Activated naive CD8-positive, alpha-beta T cell treated with anti-CD3 and anti-CD28 coated beads for 36 hours (primary cell): ENCODE results near the gene SPRR3. TPM values are rescaled to one million over a fixed set of nuclear protein-coding genes. Genes with fewer than 3 reads are reported as not detected.
"Not testable (repeated sequence)": the region's sequence is repeated elsewhere in the genome, so short reads cannot be mapped to it uniquely, and the experiment has no call there.

Source experiments
- DNase-seq: peaks from one replicate; pipeline ENCODE4 v3.0.0; 2021
- H3K27ac Mint-ChIP-seq: one replicate; pipeline ENCODE4 v1.8.0; 2022; ENCODE audit warnings: mild to moderate bottlenecking, moderate library complexity, mixed read lengths
- H3K27me3 Mint-ChIP-seq: one replicate; pipeline ENCODE4 v1.8.0; 2022; ENCODE audit warnings: mild to moderate bottlenecking, mixed read lengths
- H3K36me3 Mint-ChIP-seq: one replicate; pipeline ENCODE4 v1.8.0; 2021; ENCODE audit warnings: mild to moderate bottlenecking, mixed read lengths
- H3K4me1 Mint-ChIP-seq: one replicate; pipeline ENCODE4 v1.8.0; 2021; ENCODE audit warnings: mixed read lengths
- H3K4me3 Mint-ChIP-seq: one replicate; pipeline ENCODE4 v1.8.0; 2022; ENCODE audit warnings: mild to moderate bottlenecking, moderate library complexity, mixed read lengths
- H3K9me3 Mint-ChIP-seq: one replicate; pipeline ENCODE4 v1.8.0; 2022; ENCODE audit warnings: mixed read lengths
- total RNA-seq, 2 experiments: library from RNA; stranded (reverse); gene quantifications; one replicate each; pipeline ENCODE4 v1.2.3, GENCODE V29; 2021

Gene SPRR3
- total RNA-seq, 2 experiments from 2014 or later = not detected

- Mint-ChIP-seq H3K36me3 (no peaks in the 10 kb centered on the region), H3K27me3 (peaks cover 37% of the 10 kb centered on the region), H3K4me1 (no peaks in the 10 kb centered on the region), H3K9me3 (peaks cover 3% of the 10 kb centered on the region), H3K27ac (no peak overlapping the region), H3K4me3 (no peak overlapping the region)
- no peak for DNase-seq
Observed at GRCh38 chr1:153000294-153000693, 1.3 kb upstream of the SPRR3 start.

GRCh38 chr1:153011235-153011758 is 9.7 kb downstream of the SPRR3 start:
- not testable (repeated sequence) for H3K36me3 Mint-ChIP-seq, H3K9me3 Mint-ChIP-seq, H3K4me1 Mint-ChIP-seq, DNase-seq, H3K27ac Mint-ChIP-seq, H3K4me3 Mint-ChIP-seq
- peaks cover 13% of the 10 kb centered on the region for H3K27me3 Mint-ChIP-seq

- not testable (repeated sequence) for H3K27ac Mint-ChIP-seq, H3K9me3 Mint-ChIP-seq, H3K36me3 Mint-ChIP-seq, H3K4me3 Mint-ChIP-seq, DNase-seq, H3K4me1 Mint-ChIP-seq
- peaks cover 26% of the 10 kb centered on the region for H3K27me3 Mint-ChIP-seq
Observed at GRCh38 chr1:153021829-153022228, 20.3 kb downstream of the SPRR3 start.

DNA sequence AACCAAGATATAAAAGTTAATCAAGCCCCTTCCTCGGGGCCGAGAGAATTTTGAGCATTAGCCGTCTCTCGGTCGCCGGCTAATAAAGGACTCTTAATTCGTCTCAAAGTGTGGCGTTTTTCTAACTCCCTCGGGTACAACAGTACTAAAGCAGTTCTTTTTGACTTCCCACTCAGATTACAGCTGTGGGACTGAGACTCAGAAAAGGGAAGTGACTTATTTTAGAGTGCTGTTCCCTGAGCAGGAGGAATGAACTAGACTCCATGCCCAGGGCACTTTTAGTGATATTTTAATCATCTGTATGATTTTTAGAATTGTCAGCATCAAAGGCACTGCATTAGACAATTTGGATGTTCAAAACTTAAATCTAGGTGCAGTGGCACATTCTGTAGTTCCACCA is 20.8 kb downstream of the SPRR3 start:
- H3K36me3 Mint-ChIP-seq, H3K27ac Mint-ChIP-seq, H3K4me1 Mint-ChIP-seq, DNase-seq, H3K4me3 Mint-ChIP-seq, H3K9me3 Mint-ChIP-seq: not testable (repeated sequence)
- peaks cover 25% of the 10 kb centered on the region for H3K27me3 Mint-ChIP-seq

- Mint-ChIP-seq H3K27me3 (peaks cover 23% of the 10 kb centered on the region), H3K27ac (no peak overlapping the region), H3K36me3 (no peaks in the 10 kb centered on the region), H3K4me1 (no peaks in the 10 kb centered on the region), H3K9me3 (no peaks in the 10 kb centered on the region), H3K4me3 (no peak overlapping the region)
- no peak for DNase-seq
Observed at GRCh38 chr1:153023109-153023508, 21.6 kb downstream of the SPRR3 start.

DNA sequence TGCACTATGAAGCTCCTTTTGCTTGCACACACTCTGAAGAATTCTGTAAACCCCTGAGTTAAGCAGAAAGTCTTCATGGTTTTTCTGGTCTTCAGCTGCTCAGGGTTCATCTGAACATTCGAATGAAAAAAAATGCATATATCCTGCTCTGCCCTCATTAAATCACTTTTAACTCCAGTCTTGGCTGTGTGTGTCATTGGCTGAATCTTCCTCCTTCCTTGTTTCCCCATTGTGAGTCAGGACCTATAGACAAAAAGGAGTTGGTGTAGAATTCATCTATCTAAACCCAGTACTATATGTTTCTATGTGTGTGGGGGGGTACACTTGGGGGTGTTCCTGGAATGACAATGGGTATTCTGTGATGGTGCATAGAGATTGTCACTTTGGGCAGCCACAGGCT is 22.9 kb downstream of the SPRR3 start:
- DNase-seq = no peak
- Mint-ChIP-seq H3K4me1 (no peaks in the 10 kb centered on the region), H3K36me3 (no peaks in the 10 kb centered on the region), H3K27ac (no peak overlapping the region), H3K4me3 (no peak overlapping the region), H3K27me3 (peaks cover 22% of the 10 kb centered on the region), H3K9me3 (no peaks in the 10 kb centered on the region)

- DNase-seq = no peak
- no peak overlapping the region for H3K27ac Mint-ChIP-seq
- H3K36me3 Mint-ChIP-seq = no peaks in the 10 kb centered on the region
- no peaks in the 10 kb centered on the region for H3K4me1 Mint-ChIP-seq
- H3K4me3 Mint-ChIP-seq = no peak overlapping the region
- H3K9me3 Mint-ChIP-seq = no peaks in the 10 kb centered on the region
- H3K27me3 Mint-ChIP-seq = peaks cover 20% of the 10 kb centered on the region
Observed at GRCh38 chr1:153025797-153026196, 24.2 kb downstream of the SPRR3 start.

DNA sequence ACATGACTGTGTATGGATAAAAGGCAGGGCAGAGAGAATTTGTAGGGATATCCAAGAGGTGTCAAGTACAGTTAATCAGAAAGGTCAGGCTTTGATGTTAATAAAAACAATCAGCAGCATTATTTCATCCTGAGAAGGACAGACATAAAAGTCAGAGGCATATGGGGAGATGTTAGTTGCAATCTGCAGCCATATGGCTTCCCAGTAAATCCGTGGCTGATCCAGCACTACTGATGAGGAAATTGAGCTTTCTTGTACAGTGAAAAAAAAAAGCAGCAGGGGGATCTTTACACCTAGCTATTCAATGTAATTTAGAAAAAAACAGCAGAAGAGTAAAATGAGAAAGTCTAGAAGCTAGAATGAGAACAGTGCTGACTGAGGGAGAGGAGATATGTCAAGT is 27.2 kb downstream of the SPRR3 start:
- no peak for DNase-seq
- no peak overlapping the region for H3K4me3 Mint-ChIP-seq
- H3K4me1 Mint-ChIP-seq = no peaks in the 10 kb centered on the region
- peaks cover 21% of the 10 kb centered on the region for H3K27me3 Mint-ChIP-seq
- no peaks in the 10 kb centered on the region for H3K36me3 Mint-ChIP-seq
- no peak overlapping the region for H3K27ac Mint-ChIP-seq
- no peaks in the 10 kb centered on the region for H3K9me3 Mint-ChIP-seq

DNA sequence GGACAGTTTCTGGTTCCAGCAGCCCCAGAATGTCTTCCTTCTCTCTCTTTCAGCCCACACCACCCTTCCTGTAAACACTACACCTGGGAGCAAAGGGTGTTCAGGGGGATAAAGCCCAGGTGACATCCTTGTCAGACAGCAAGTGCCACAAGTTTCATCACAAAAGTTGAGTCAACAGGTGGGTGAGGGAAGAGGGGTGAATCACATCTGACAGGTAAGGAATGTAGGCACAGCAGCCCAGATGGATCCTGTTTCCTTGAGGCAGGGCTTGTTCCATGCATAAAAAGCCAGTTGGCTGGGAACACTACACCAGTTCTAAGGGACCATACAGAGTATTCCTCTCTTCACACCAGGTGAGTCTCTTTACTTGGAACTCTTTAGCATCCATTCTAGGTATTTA is 29.3 kb downstream of the SPRR3 start, which contains the start of gene SPRR1B:
TSS of gene SPRR1B (plus strand) at position 309 of the 400 bp plus-strand sequence. CDS start 1,143 bp downstream, outside the sequence.
- H3K36me3 Mint-ChIP-seq = no peaks in the 10 kb centered on the region
- no peaks in the 10 kb centered on the region for H3K4me1 Mint-ChIP-seq
- no peak for DNase-seq
- H3K9me3 Mint-ChIP-seq = no peaks in the 10 kb centered on the region
- H3K4me3 Mint-ChIP-seq = no peak within 1 kb of the TSS
- H3K27ac Mint-ChIP-seq = no peak within 1 kb of the TSS
- H3K27me3 Mint-ChIP-seq = peaks cover 25% of the 10 kb centered on the region

DNA sequence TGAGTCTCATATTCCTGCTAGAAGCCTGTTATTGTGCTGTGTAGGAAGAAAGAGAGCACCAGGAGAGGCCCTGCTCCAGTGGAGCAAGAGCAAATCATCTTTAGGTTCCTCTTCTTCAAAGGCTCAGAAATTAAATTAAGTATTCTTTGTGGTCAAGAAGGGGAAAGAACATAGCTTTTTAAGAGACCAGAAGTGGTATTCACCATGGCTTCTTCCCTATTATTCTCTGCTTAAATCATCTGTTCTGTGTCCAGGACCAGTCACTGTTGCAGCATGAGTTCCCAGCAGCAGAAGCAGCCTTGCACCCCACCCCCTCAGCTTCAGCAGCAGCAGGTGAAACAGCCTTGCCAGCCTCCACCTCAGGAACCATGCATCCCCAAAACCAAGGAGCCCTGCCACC is 30.5 kb downstream of the SPRR3 start:
- no peak overlapping the region for H3K27ac Mint-ChIP-seq
- peaks cover 21% of the 10 kb centered on the region for H3K27me3 Mint-ChIP-seq
- no peak overlapping the region for H3K4me3 Mint-ChIP-seq
- H3K36me3 Mint-ChIP-seq = no peaks in the 10 kb centered on the region
- no peaks in the 10 kb centered on the region for H3K9me3 Mint-ChIP-seq
- no peak for DNase-seq
- no peaks in the 10 kb centered on the region for H3K4me1 Mint-ChIP-seq

DNA sequence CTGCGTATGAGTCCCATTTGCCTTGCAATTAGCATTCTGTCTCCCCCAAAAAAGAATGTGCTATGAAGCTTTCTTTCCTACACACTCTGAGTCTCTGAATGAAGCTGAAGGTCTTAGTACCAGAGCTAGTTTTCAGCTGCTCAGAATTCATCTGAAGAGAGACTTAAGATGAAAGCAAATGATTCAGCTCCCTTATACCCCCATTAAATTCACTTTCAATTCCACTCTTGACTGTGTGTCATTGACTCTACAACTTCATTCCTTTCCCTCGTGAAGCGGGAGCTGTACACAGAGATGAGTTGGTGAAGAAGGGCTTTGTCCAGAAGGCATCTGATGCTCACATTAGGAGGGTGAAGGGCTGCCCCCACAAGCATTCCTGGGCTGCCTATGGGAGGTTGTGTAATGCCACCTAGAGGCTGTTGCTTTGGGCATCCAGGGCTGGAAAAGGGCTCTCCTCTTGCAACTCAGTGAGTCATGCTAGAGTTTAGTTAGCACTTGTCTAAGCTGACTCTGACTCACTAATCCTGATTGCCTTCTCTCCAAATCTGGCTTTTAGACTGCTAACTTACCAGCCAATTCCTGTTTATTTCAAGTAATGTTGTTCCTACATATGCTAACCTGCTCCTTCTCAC is 31.2 kb downstream of the SPRR3 start:
- H3K27ac Mint-ChIP-seq = no peak overlapping the region
- H3K27me3 Mint-ChIP-seq = peaks cover 24% of the 10 kb centered on the region
- H3K9me3 Mint-ChIP-seq = no peaks in the 10 kb centered on the region
- no peaks in the 10 kb centered on the region for H3K36me3 Mint-ChIP-seq
- no peak for DNase-seq
- H3K4me1 Mint-ChIP-seq = no peaks in the 10 kb centered on the region
- H3K4me3 Mint-ChIP-seq = no peak overlapping the region

DNA sequence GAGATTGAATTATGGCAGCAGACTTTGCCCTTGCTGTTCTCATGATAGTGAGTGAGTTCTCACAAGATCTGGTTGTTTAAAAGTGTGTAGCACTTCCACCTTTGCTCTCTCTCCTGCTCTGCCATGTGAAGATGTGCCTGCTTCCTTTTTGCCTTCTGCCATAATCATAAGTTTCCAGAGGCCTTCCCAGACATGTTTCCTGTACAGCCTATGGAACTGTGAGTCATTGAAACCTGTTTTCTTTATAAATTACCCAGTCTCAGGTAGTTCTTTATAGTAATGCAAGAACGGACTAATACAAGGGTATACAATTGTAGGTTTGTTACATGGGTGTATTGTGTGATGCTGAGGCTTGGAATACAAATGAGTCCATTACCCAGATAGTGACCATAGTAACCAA is 33.7 kb downstream of the SPRR3 start:
- Mint-ChIP-seq H3K27me3 (peaks cover 25% of the 10 kb centered on the region), H3K27ac (no peak overlapping the region), H3K4me1 (no peaks in the 10 kb centered on the region), H3K36me3 (no peaks in the 10 kb centered on the region), H3K9me3 (no peaks in the 10 kb centered on the region), H3K4me3 (no peak overlapping the region)
- no peak for DNase-seq

DNA sequence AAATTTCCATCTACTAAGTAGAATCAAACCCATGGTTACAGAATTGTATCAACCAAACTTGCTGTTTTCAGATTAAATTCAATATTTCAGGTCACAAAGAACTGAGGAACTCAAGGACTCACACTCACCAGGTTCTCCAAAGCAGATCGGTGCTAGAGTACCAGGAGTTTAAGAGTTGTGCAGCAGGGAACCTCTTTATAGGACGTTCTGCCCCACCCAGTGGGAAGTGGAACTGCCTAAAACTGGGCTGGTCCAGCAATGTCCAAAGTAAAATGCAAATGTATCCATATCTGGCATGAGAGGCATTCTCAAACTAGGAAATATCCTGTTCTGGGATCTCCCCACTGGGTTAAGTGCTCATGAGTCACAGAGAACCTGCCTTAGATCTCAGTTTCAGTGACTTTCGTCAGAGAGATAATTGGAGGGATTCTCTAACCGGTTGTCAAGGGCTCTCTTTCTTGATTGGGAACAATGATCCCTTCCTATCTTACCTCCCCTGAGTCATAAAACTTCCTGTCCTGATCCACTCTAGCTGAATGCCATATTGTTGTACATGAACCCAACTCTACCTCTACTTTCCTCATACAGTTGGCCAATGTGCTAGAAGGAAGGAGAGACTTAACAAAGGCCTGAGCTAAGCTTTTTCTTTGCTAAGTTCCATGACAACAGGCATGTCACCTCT is 39.5 kb downstream of the SPRR3 start, which contains the start of gene SPRR2D:
TSS of gene SPRR2D (minus strand) at position 171 of the 682 bp plus-strand sequence. CDS start 774 bp downstream, outside the sequence.
- no peaks in the 10 kb centered on the region for H3K4me1 Mint-ChIP-seq
- peaks cover 43% of the 10 kb centered on the region for H3K27me3 Mint-ChIP-seq
- no peaks in the 10 kb centered on the region for H3K36me3 Mint-ChIP-seq
- no peaks in the 10 kb centered on the region for H3K9me3 Mint-ChIP-seq
- no peak within 1 kb of the TSS for H3K4me3 Mint-ChIP-seq
- no peak within 1 kb of the TSS for H3K27ac Mint-ChIP-seq
- no peak for DNase-seq

- no peak for DNase-seq
- no peak overlapping the region for H3K27ac Mint-ChIP-seq
- H3K27me3 Mint-ChIP-seq = peaks cover 47% of the 10 kb centered on the region
- no peaks in the 10 kb centered on the region for H3K4me1 Mint-ChIP-seq
- no peak overlapping the region for H3K4me3 Mint-ChIP-seq
- no peaks in the 10 kb centered on the region for H3K9me3 Mint-ChIP-seq
- no peaks in the 10 kb centered on the region for H3K36me3 Mint-ChIP-seq
Observed at GRCh38 chr1:153049211-153049610, 47.7 kb downstream of the SPRR3 start.
